Astrocyte (in vitro differentiated cells and primary cell): ENCODE measurements around the gene GDF9. TPM values are rescaled to one million over a fixed set of nuclear protein-coding genes. Genes with fewer than 3 reads are reported as not detected.

Experiments
- DNase-seq: peaks from one replicate; pipeline ENCODE4 v3.0.0-alpha.2; 2010; ENCODE audit warnings: low read depth
- FAIRE-seq: peaks from 2 replicates; lab custom pipeline; 2011; peaks lifted over from hg19 to GRCh38; lab: Jason Lieb, UNC
- H2AFZ ChIP-seq: 2 replicates; pipeline ENCODE4 v1.6.0; 2012; ENCODE audit warnings: low read depth, low read length, inconsistent platforms
- H3K27ac ChIP-seq: 2 replicates; pipeline ENCODE4 v1.5.1; 2011; ENCODE audit warnings: low read depth, low read length, inconsistent platforms
- H3K27me3 ChIP-seq: 2 replicates; pipeline ENCODE4 v1.6.0; 2011; ENCODE audit warnings: low read length, inconsistent platforms; ENCODE audit not compliant: insufficient read depth
- H3K36me3 ChIP-seq: 2 replicates; pipeline ENCODE4 v1.5.1; 2011; ENCODE audit warnings: low read length, inconsistent platforms; ENCODE audit not compliant: insufficient read depth
- H3K4me1 ChIP-seq: 2 replicates; pipeline ENCODE4 v1.5.1; 2011; ENCODE audit warnings: low read length, inconsistent platforms; ENCODE audit not compliant: insufficient read depth
- H3K4me2 ChIP-seq: 2 replicates; pipeline ENCODE4 v1.6.0; 2012; ENCODE audit warnings: low read length, inconsistent platforms
- H3K4me3 ChIP-seq: 2 replicates; pipeline ENCODE4 v1.5.1; 2011; ENCODE audit warnings: low read depth, mild to moderate bottlenecking, low read length, inconsistent platforms; ENCODE audit not compliant: insufficient read depth
- H3K79me2 ChIP-seq: 2 replicates; pipeline ENCODE4 v1.6.0; 2012; ENCODE audit warnings: mild to moderate bottlenecking, low read length, inconsistent platforms; ENCODE audit not compliant: insufficient read depth
- H3K9ac ChIP-seq: 2 replicates; pipeline ENCODE4 v1.6.0; 2012; ENCODE audit warnings: mild to moderate bottlenecking, low read length, inconsistent platforms
- H3K9me3 ChIP-seq: 2 replicates; pipeline ENCODE4 v1.5.1; 2012; ENCODE audit warnings: low read depth, mild to moderate bottlenecking, low read length, inconsistent platforms; ENCODE audit not compliant: insufficient read depth
- H4K20me1 ChIP-seq: 2 replicates; pipeline ENCODE4 v1.6.0; 2012; ENCODE audit warnings: low read length, inconsistent platforms; ENCODE audit not compliant: insufficient read depth
- H3K27ac Mint-ChIP-seq: one replicate; pipeline ENCODE4 v1.8.0; 2021; ENCODE audit warnings: mild to moderate bottlenecking, mixed read lengths; ENCODE audit not compliant: unreplicated experiment
- H3K27me3 Mint-ChIP-seq: one replicate; pipeline ENCODE4 v1.8.0; 2021; ENCODE audit warnings: low read depth, mixed read lengths; ENCODE audit not compliant: unreplicated experiment
- H3K36me3 Mint-ChIP-seq: one replicate; pipeline ENCODE4 v1.8.0; 2021; ENCODE audit warnings: low read depth, mixed read lengths; ENCODE audit not compliant: unreplicated experiment
- H3K4me1 Mint-ChIP-seq: one replicate; pipeline ENCODE4 v1.8.0; 2021; ENCODE audit warnings: low read depth, mixed read lengths; ENCODE audit not compliant: unreplicated experiment
- H3K4me3 Mint-ChIP-seq: one replicate; pipeline ENCODE4 v1.8.0; 2021; ENCODE audit warnings: mild to moderate bottlenecking, moderate library complexity, mixed read lengths; ENCODE audit not compliant: unreplicated experiment
- H3K9me3 Mint-ChIP-seq: one replicate; pipeline ENCODE4 v1.8.0; 2021; ENCODE audit warnings: mild to moderate bottlenecking, mixed read lengths; ENCODE audit not compliant: unreplicated experiment
- EZH2 ChIP-seq: IDR thresholded peaks from 2 replicates; pipeline ENCODE4 v1.6.1; 2012; ENCODE audit warnings: mild to moderate bottlenecking, low read length, inconsistent platforms; ENCODE audit not compliant: insufficient read depth
- total RNA-seq: library from RNA; stranded (reverse); gene quantifications from 2 replicates; pipeline ENCODE4 v1.2.1, GENCODE V29; 2021
- TF ChIP-seq, protein P1 (sequence below): IDR thresholded peaks from 2 replicates; pipeline ENCODE4 v1.5.1; 2011; ENCODE audit warnings: low read depth, mild to moderate bottlenecking, inconsistent platforms, low read length, moderate library complexity; ENCODE audit not compliant: insufficient read depth

GDF9 gene
- total RNA-seq, 1 donor from 2014 or later, result 0.34 TPM

DNA sequence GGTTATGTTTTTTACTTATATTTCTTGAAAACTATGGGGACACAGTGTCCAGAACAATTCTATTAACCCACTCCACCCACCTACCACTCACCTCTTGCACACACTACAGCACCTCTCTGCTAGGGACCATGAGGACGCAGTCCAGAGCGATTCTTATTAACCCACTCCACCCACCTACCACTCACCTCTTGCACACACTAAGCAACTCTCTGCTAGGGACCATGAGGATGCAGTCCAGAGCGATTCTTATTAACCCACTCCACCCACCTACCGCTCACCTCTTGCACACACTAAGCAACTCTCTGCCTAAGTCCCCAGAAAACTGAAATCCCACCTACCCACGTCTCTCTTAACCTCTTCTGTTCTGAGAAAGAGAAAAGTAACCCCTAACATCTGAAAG lies 33.7 kb downstream of the GDF9 start:
- Histone ChIP-seq H3K4me2 (no peak overlapping the region), H3K9ac (no peak overlapping the region), H3K27me3 (no peaks in the 10 kb centered on the region), H3K9me3 (no peaks in the 10 kb centered on the region), H3K79me2 (no peaks in the 10 kb centered on the region), H2AFZ (no peak overlapping the region), H3K27ac (no peak overlapping the region), H4K20me1 (peaks cover 10% of the 10 kb centered on the region), H3K4me1 (no peaks in the 10 kb centered on the region), H3K36me3 (no peaks in the 10 kb centered on the region), H3K4me3 (no peak overlapping the region)
- FAIRE-seq (no peak), DNase-seq (no peak)
- no peaks in the 10 kb centered on the region for H3K4me1 Mint-ChIP-seq
- H3K27me3 Mint-ChIP-seq, result peaks cover 29% of the 10 kb centered on the region
- no peak overlapping the region for H3K4me3 Mint-ChIP-seq
- no peak overlapping the region for H3K27ac Mint-ChIP-seq
- TF ChIP-seq, protein P1, sequence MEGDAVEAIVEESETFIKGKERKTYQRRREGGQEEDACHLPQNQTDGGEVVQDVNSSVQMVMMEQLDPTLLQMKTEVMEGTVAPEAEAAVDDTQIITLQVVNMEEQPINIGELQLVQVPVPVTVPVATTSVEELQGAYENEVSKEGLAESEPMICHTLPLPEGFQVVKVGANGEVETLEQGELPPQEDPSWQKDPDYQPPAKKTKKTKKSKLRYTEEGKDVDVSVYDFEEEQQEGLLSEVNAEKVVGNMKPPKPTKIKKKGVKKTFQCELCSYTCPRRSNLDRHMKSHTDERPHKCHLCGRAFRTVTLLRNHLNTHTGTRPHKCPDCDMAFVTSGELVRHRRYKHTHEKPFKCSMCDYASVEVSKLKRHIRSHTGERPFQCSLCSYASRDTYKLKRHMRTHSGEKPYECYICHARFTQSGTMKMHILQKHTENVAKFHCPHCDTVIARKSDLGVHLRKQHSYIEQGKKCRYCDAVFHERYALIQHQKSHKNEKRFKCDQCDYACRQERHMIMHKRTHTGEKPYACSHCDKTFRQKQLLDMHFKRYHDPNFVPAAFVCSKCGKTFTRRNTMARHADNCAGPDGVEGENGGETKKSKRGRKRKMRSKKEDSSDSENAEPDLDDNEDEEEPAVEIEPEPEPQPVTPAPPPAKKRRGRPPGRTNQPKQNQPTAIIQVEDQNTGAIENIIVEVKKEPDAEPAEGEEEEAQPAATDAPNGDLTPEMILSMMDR, result no peak
- no peak for TF ChIP-seq EZH2
- no peaks in the 10 kb centered on the region for H3K9me3 Mint-ChIP-seq
- H3K36me3 Mint-ChIP-seq, result peaks cover 4% of the 10 kb centered on the region

DNA sequence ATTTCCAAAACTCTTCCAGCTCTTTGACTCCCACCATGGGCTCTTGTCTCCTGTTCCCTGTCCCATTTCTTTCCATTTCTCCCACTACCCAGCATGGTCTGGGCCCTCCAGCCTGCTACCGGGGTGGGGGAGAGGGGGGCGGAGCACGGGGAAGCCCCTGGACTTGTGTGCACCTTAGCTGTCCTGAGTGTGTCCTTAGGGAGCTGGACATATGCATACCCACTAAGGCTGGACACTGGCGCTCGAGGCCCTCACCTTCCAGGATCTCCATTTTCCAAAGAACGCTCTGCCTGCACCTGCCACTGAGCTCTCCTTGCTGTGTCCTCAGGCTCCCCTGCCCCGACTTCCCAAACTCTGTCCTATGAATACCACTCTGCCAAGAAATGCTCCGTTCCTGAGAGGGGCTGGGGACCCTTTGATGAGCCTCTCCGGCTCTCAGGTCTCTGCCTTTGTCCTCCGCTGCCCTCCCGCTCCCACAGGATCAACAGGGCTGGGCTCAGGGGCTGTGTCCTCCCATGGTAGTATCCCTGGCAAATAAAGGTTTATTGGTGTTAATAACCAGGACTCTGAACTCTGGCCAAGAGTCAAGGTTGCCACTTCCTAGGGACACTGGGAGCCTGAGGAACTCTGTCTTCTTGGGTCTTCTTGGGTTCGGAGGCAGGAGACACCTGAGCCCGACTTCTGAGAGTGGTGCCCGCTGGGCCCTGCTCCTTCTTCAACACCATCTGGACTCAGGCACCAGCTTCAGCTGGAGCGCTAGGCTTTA lies 35.0 kb downstream of the GDF9 start:
- H3K4me3 ChIP-seq, result no peak overlapping the region
- H2AFZ ChIP-seq, result peak overlapping the region; percentile 92
- H3K9ac ChIP-seq, result peak overlapping the region; percentile 79
- no peaks in the 10 kb centered on the region for H3K4me1 Mint-ChIP-seq
- TF ChIP-seq EZH2, result no peak
- TF ChIP-seq, protein P1, result no peak
- H3K9me3 Mint-ChIP-seq, result no peaks in the 10 kb centered on the region
- peaks cover 9% of the 10 kb centered on the region for H3K36me3 Mint-ChIP-seq
- peak overlapping the region; percentile 82 for H3K4me2 ChIP-seq
- H4K20me1 ChIP-seq, result peaks cover 12% of the 10 kb centered on the region
- peak overlapping the region; percentile 76 for H3K4me3 Mint-ChIP-seq
- DNase-seq (no peak), FAIRE-seq (no peak)
- peak overlapping the region; percentile 47 for H3K27ac Mint-ChIP-seq
- H3K27me3 Mint-ChIP-seq, result peaks cover 43% of the 10 kb centered on the region
- H3K36me3 ChIP-seq, result no peaks in the 10 kb centered on the region
- no peak overlapping the region for H3K27ac ChIP-seq
- no peaks in the 10 kb centered on the region for H3K27me3 ChIP-seq
- H3K4me1 ChIP-seq, result no peaks in the 10 kb centered on the region
- H3K79me2 ChIP-seq, result no peaks in the 10 kb centered on the region
- no peaks in the 10 kb centered on the region for H3K9me3 ChIP-seq
